Fibroblast of lung (primary cell): ENCODE results near the gene DNAJC18. TPM values are rescaled to one million over a fixed set of nuclear protein-coding genes. Genes with fewer than 3 reads are reported as not detected.

ENCODE experiments used
- DNase-seq, 2 donors: peaks; one replicate each; pipeline versions ENCODE4 v3.0.0 to v3.0.0-alpha.2; 2010; ENCODE audit warnings: low read depth in 2 of 2
- H2AFZ ChIP-seq: 2 replicates; pipeline ENCODE4 v1.5.1; 2012; ENCODE audit warnings: low read length, control low read depth, inconsistent platforms
- H3K27ac ChIP-seq: 2 replicates; pipeline ENCODE4 v1.5.1; 2011; ENCODE audit warnings: low read length, control low read depth; ENCODE audit not compliant: insufficient read depth
- H3K27me3 ChIP-seq: 2 replicates; pipeline ENCODE4 v1.5.1; 2011; ENCODE audit warnings: mild to moderate bottlenecking, low read length; ENCODE audit not compliant: control insufficient read depth, insufficient read depth
- H3K36me3 ChIP-seq: 2 replicates; pipeline ENCODE4 v1.5.1; 2011; ENCODE audit warnings: low read length; ENCODE audit not compliant: control insufficient read depth, insufficient read depth
- H3K4me1 ChIP-seq: 2 replicates; pipeline ENCODE4 v1.5.1; 2011; ENCODE audit warnings: low read length; ENCODE audit not compliant: control insufficient read depth, insufficient read depth; ENCODE audit errors: extremely low read depth
- H3K4me2 ChIP-seq: 2 replicates; pipeline ENCODE4 v1.5.1; 2011; ENCODE audit warnings: low read length, control low read depth; ENCODE audit not compliant: insufficient read depth; ENCODE audit errors: extremely low read depth
- H3K4me3 ChIP-seq, 4 experiments: fragments of 200-600 bp in 1 of 4; sonication (generic) in 1 of 4; replicated peaks in 1 of 4; 2 replicates each; pipeline ENCODE4 v1.5.1; 2011 to 2016; ENCODE audit warnings: low read length in 4 of 4, low read depth in 3 of 4, mild to moderate bottlenecking in 3 of 4, control low read depth in 2 of 4, inconsistent platforms in 1 of 4, mixed read lengths in 1 of 4; ENCODE audit not compliant: insufficient read depth in 1 of 4; ENCODE audit errors: control extremely low read depth in 1 of 4
- H3K79me2 ChIP-seq: 2 replicates; pipeline ENCODE4 v1.5.1; 2012; ENCODE audit warnings: mild to moderate bottlenecking, low read length, inconsistent platforms; ENCODE audit not compliant: control insufficient read depth, insufficient read depth
- H3K9ac ChIP-seq: 2 replicates; pipeline ENCODE4 v1.5.1; 2011; ENCODE audit warnings: mild to moderate bottlenecking, low read length, control low read depth; ENCODE audit not compliant: insufficient read depth
- H3K9me3 ChIP-seq: 2 replicates; pipeline ENCODE4 v1.5.1; 2012; ENCODE audit warnings: low read depth, low read length; ENCODE audit not compliant: control insufficient read depth, insufficient read depth
- H4K20me1 ChIP-seq: 2 replicates; pipeline ENCODE4 v1.5.1; 2011; ENCODE audit warnings: low read length; ENCODE audit not compliant: control insufficient read depth, insufficient read depth; ENCODE audit errors: extremely low read depth
- CTCF ChIP-seq, 2 donors: IDR thresholded peaks in 1 of 2; conservative IDR thresholded peaks in 1 of 2; 1 replicate in 1 of 2; 2 replicates in 1 of 2; pipeline ENCODE4 v1.5.1; 2011 to 2012; ENCODE audit warnings: low read length in 2 of 2, control low read depth in 1 of 2, inconsistent platforms in 1 of 2, low read depth in 1 of 2, mild to moderate bottlenecking in 1 of 2
- EZH2 ChIP-seq: IDR thresholded peaks from 2 replicates; pipeline ENCODE4 v1.5.1; 2012; ENCODE audit warnings: low read length, control low read depth, mild to moderate bottlenecking; ENCODE audit errors: missing control alignments
- polyA plus RNA-seq, 2 donors: library from polyadenylated mRNA; depleted of rRNA in 1 of 2; stranded (reverse) in 1 of 2; unstranded in 1 of 2; fragments of >200 nt; gene quantifications; 2 replicates each; pipeline ENCODE4 v1.2.1, GENCODE V29; 2011 to 2012; ENCODE audit warnings: missing spikeins in 1 of 2
- total RNA-seq: library from RNA; depleted of rRNA; stranded (reverse); fragments of >200 nt; gene quantifications from 2 replicates; pipeline ENCODE4 v1.2.1, GENCODE V29; 2014

The DNAJC18 gene
- total and polyA plus RNA-seq, 2 donors (not counting 1 experiment from before 2014, with no cell fraction given) = 12.6 to 14.6 TPM

GRCh38 chr5:139438707-139439012 lies 665 bp downstream of the DNAJC18 start:
- Histone ChIP-seq H3K27me3 (no peaks in the 10 kb centered on the region), H4K20me1 (no peaks in the 10 kb centered on the region), H3K79me2 (no peaks in the 10 kb centered on the region), H3K4me1 (peaks cover 6% of the 10 kb centered on the region), H3K27ac (no peak overlapping the region), H3K4me3 (peak overlapping the region; percentile 70 to 98 (median 82)), H3K4me2 (peak overlapping the region; percentile 93), H3K9ac (peak overlapping the region; percentile 32), H3K36me3 (no peaks in the 10 kb centered on the region), H2AFZ (peak overlapping the region; percentile 73), H3K9me3 (no peaks in the 10 kb centered on the region)
- TF ChIP-seq CTCF (conservative IDR thresholded peaks at IDR 0.05 in 1 of 2, IDR thresholded peaks at IDR 0.05 in 1 of 2; ENCODE audit: low read depth in 1 of 2, low read length in 2 of 2) (no peak), EZH2 (no peak)
- DNase-seq = no peak

GRCh38 chr5:139435676-139436075 lies 3.6 kb downstream of the DNAJC18 start:
- H3K9me3 ChIP-seq = no peaks in the 10 kb centered on the region
- no peak for TF ChIP-seq EZH2
- no peak for TF ChIP-seq CTCF (conservative IDR thresholded peaks at IDR 0.05 in 1 of 2, IDR thresholded peaks at IDR 0.05 in 1 of 2; ENCODE audit: low read depth in 1 of 2, low read length in 2 of 2)
- H2AFZ ChIP-seq = no peak overlapping the region
- H3K4me3 ChIP-seq = no peak overlapping the region
- no peaks in the 10 kb centered on the region for H3K79me2 ChIP-seq
- H3K36me3 ChIP-seq = peaks cover 1% of the 10 kb centered on the region
- H3K4me1 ChIP-seq = peaks cover 4% of the 10 kb centered on the region
- H3K27ac ChIP-seq = no peak overlapping the region
- no peak overlapping the region for H3K9ac ChIP-seq
- no peak for DNase-seq
- no peaks in the 10 kb centered on the region for H3K27me3 ChIP-seq
- no peak overlapping the region for H3K4me2 ChIP-seq
- no peaks in the 10 kb centered on the region for H4K20me1 ChIP-seq

GRCh38 chr5:139431706-139432105 lies 7.6 kb downstream of the DNAJC18 start:
- Histone ChIP-seq H3K36me3 (peaks cover 1% of the 10 kb centered on the region), H3K79me2 (no peaks in the 10 kb centered on the region), H4K20me1 (no peaks in the 10 kb centered on the region), H2AFZ (no peak overlapping the region), H3K9me3 (no peaks in the 10 kb centered on the region), H3K9ac (no peak overlapping the region), H3K4me1 (peaks cover under 1% of the 10 kb centered on the region), H3K27me3 (no peaks in the 10 kb centered on the region), H3K4me3 (no peak overlapping the region), H3K4me2 (no peak overlapping the region), H3K27ac (no peak overlapping the region)
- no peak for DNase-seq
- TF ChIP-seq CTCF (conservative IDR thresholded peaks at IDR 0.05 in 1 of 2, IDR thresholded peaks at IDR 0.05 in 1 of 2; ENCODE audit: low read depth in 1 of 2, low read length in 2 of 2) = no peak
- no peak for TF ChIP-seq EZH2
